NCI-H1436 treated with DMSO at 0.1 percent for 48 hours (cell line): Measurements from ENCODE around the gene RBM47.

ENCODE experiments used
- DNase-seq: peaks from one replicate; lab custom pipeline; 2025; lab: John Stamatoyannopoulos, UW

RBM47 gene

GRCh38 chr4:40586729-40587128 lies 42.9 kb downstream of the RBM47 start:
- no peak for DNase-seq

- DNase-seq: no peak
Measured at GRCh38 chr4:40586034-40586433, 43.6 kb downstream of the RBM47 start.

DNA sequence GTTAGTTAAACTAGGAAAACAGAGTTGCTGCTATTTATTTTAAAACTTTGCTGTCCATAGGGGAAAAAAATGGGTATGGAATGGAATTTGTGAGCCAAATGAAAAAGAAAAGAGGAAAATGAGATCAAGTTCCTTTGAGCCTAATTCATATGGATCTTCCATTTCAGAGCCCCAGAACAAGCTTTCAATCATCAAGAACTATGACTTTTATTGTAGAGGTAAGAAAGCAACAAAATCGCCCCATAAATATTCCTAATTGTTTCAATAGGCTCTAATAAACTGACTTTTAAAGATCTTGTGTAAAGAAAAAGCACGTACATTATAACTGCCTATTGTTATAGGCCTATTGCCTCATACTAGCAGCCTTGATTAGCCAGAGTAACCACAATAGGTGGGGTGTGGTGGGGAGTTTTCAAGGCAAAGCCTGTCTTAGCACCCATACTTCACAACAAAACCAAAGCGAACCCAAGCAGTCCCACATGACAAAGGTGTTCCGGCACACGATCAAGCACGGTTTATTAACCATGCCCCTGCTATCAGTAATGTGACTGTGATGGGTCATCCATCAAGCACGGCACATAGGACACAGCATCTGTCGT lies 44.4 kb downstream of the RBM47 start:
- DNase-seq: no peak

GRCh38 chr4:40584517-40585141 lies 45.0 kb downstream of the RBM47 start:
- DNase-seq: no peak

- no peak for DNase-seq
Measured at GRCh38 chr4:40583850-40584439, 45.7 kb downstream of the RBM47 start.

GRCh38 chr4:40582413-40582812 lies 47.3 kb downstream of the RBM47 start:
- no peak for DNase-seq

DNA sequence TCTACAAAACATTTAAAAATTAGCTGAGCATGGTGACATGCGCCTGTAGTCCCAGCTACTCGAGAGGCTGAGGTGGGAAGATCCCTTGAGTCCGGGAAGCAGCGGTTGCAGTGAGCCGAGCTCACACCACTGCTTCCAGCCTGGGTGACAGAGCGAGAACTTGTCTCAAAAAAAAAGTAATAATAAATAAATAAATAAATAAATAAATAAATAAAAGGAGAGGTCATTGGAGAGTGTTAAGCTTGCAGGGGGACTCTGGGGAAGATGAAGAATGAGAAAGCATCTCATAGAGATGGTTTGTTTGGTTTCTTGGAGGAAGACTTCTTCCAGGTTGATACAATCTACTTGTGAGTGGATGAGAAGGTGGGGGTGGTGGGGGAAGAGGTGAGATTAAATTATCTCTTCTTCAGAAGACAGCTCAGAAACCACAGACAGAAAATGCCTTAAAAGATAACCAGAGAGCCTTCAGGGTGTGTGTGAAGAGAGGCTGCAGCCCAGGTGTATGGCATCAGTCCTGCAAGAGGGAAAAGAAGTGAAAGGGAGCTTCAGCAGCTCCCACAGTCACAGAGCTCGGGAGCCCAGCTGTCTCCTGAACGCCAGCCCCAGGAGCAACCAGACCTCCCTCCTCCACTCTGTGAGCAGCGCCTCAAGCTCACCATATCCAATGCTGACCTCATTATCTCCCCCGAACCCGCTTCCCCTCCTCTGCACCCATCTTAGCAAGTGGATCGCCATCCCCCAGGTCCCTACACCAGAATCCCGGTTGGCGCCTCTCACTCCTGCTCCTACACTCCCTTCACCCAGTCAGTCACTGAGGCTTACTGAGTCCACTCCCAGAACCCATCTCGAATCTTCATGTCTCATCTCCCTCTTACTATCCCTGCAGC lies 48.2 kb downstream of the RBM47 start:
- DNase-seq: no peak

DNA sequence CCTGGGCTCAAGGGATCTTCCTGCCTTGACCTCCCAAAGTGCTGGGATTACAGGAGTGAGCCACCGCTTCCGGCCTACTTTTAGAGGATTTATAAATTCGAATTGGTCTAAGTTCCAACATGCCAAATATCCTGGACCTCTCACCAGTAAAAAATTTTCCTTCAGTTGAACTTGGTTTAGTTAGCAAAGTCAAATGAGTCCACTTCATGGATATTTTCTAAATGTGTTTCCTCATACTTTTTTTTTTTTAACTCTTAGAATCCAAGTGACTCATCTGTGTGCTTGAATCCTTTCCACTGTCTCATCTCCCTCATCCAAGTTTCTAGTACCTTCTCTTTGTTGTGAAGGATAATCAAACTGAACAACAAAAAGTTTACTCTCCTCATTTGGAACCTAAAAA lies 49.7 kb downstream of the RBM47 start:
- DNase-seq: no peak

DNA sequence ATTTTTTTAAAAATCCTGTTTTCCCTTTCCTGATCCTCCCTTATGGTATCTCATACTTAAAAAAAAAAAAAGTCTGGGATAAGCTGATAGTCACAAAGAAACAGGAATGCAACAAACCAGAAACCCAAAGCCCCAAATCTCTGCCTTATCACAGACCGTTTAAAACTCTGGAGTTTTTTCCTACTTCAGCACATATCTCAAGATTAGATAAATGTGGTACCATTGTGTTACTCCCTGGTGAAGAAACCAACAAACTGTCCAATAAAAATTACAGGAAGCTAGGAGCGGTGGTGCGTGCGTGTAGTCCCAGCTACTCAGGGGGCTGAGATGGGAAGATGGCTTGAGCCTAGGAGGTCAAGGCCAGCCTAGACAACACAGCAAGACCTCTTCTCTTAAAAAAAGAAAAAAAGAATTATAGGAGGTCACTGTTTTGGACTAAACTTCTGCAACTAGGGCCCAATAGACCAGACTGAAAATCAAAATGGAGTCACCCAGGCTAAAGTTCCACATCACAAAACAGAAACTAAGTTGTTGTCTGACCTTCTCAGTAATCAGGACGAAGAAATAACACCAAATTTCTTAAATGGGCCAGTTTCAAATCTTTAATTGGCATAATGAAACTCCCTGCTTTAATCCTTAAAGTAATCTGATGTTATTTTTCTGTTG lies 51.9 kb downstream of the RBM47 start:
- no peak for DNase-seq

DNA sequence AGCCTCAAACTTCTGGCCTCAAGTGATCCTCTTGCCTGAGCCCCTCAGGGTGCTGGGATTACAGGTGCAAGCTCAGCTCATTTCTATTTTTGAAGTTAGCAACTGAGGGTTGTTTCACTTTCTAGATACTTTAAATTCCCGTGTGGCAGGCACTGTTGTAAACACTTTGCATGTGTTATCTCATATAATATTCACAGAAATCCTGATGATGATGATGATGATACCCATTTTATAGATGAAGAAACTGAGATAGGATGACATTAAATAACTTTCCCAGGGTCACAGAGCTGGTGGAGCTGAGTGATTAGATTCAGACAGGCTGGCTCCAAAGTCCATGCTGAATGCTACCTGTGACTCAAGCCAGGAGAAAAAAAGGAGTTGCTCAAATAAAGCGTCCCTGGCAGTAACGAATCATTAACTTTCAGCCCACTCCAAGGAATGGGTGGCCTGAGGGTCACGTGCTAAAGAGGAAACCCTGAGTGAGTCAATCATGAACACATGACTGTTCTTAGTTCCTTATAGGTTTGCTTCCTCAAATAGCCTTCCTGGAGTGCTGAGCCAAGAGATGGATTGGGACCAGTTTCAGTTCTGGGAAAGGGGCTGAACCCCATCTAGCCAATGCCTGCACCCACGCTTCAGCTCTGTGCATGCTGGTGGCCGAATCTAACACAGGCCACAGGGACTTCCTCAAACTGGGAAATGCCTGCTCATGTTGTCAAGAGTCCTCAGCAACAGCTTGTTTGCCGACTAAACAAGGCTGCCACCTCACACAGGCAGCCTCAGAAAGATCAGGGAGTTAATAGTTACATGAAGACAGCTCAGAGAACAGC lies 52.8 kb downstream of the RBM47 start:
- no peak for DNase-seq

DNA sequence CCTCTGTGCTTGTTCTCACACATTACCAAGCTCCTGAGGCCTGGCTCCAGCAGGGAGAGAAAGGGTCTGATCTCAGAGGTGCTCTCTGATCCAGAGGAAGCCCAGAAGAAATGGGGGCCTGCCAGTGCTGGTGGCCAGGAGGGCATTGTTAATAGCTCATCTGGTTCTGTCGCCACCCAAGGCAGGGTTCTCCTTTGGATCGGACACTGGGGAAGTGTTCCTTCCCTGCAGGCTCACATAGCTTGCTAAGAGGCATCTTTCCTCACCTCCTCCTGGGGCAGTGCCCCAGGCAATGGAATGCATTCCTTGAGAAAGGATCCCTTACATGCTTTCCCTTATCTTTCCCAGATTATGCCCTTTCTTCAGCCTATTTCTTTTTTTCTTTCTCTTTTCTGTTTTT lies 53.8 kb downstream of the RBM47 start:
- DNase-seq: no peak

DNA sequence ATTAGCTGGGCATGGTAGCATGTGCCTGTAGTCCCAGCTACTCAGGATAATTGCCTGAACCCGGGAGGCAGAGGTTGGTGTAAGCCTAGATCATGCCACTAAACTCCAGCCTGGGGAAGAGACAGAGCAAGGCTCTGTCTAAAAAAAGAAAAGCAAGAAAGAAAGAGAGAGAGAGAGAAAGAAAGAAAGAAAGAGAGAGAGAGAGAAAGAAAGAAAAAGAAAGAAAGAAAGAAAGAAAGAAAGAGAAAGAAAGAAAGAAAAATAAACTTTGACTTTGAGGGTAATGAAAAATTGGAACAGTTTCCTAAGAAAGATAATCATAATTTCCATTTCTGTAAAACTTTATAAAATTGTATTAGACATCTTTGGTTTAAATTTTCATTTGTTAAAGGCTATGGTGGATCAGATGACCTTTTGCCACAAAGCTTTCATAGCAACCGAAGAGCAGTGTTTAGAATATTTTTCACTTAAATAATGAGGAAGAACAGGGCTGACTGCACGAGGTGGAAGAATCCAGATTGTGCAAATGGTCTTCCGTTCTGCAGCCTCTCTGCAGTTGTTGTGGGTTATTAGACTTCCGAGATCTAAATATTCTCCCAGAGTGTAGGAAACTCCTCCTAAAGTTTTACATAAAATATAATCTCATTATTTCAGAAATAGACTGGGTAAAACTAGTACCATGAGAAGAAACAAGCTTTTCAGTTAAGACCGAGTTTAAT lies 55.9 kb downstream of the RBM47 start:
- no peak for DNase-seq

- DNase-seq: no peak
Measured at GRCh38 chr4:40572692-40573310, 56.9 kb downstream of the RBM47 start.

DNA sequence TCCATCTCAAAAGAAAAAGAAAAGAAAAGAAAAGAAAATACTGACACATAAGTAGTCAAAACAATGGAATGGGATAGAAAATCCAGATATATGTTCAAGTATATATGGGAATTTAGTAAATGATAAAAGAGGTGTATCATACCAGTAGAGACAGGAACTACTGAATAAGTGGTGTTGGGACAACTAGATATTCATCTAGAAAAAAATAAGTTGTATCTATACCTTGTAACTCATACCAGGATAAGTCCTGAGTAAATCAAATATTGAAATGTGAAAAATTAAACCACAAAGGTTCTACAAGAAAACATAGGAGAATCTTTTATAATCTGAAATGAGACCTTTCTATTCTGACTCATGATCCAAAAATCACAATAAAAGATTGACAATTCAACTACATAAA lies 58.5 kb downstream of the RBM47 start:
- no peak for DNase-seq

DNA sequence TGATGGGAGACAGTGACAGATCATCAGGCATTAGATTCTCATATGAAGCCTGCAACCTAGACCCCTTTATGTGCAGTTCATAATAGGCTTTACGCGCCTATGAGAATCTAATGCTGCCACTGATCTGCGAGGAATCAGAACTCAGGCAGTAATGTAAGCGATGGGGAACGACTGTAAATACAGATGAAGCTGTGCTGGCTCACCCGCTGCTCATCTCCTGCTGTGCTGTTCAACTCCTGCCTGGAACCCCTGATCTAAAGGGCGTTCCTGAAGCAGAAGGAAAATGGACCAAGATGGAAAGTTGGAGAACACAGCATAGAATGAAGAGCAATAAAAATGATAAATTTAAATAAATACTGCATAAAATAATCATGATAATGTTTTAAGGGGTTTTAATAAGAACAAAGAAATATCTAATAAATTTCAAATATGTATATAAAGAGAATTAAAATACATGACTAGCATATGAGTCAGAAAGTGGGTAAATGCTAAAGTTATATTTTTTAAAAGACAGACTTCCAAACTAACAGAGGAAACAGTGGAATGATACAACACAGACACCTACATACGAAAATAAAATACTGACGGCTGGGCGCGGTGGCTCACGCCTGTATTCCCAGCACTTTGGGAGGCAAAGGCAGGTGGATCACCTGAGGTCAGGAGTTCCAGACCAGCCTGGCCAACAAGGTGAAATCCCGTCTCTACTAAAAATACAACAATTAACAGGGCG lies 59.2 kb downstream of the RBM47 start:
- DNase-seq: no peak

GRCh38 chr4:40564815-40565483 lies 64.7 kb downstream of the RBM47 start:
- no peak for DNase-seq

DNA sequence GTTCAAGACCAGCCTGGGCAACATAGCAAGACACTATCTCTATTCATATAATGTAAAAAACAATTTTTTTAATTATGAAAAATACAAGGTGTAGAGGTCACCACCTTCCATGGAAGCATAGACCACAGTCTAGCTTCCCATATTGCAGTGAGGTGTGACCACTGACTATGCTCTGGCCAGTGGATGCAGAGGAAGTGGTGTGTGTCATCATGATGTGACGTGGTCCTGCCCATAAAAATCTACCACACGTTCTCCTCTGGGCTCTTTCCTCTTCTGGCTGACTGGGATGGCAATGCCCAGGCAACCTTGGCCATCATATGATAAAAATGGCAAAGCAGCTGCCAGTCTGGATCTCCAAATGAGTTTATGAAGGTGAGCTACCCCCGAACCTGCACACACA lies 65.7 kb downstream of the RBM47 start:
- DNase-seq: no peak

- no peak for DNase-seq
Measured at GRCh38 chr4:40563401-40563800, 66.3 kb downstream of the RBM47 start.

DNA sequence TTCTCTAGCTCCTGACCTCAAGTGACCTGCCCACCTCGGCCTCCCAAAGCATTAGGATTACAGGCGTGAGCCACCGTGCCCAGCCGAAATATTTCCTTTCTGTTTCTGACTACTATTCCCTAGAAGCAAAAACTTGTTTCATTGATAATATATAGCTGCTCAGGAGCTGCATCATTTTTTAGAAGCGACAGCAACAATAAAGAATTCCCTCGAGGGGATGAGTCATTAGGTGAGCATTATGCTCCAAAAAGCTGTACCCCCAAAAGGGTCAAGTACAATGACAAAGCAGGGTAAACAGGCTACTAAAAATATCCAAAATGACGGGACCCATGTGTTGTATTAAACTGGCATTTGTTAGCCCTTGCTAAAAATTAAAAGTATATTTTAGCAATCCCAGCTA lies 67.0 kb downstream of the RBM47 start:
- no peak for DNase-seq
